ENCODE results near the gene C1orf53. TPM values are rescaled to one million over a fixed set of nuclear protein-coding genes. Genes with fewer than 3 reads are reported as not detected.
"Not testable (repeated sequence)": the region's sequence is repeated elsewhere in the genome, so short reads cannot be mapped to it uniquely, and the experiment has no call there.

The C1orf53 gene
- total and polyA plus RNA-seq, 2 of the 4 experiments (the other 2 are of a cell fraction) = 4.8 to 7.0 TPM

GRCh38 chr1:197882241-197882640 lies 20.2 kb upstream of the C1orf53 start:
- H3K9ac ChIP-seq (ENCODE audit: low read depth, low read length); POLR2A ChIA-PET (ENCODE audit: unreplicated experiment); ATAC-seq (ENCODE audit: low read depth); H3K79me1 ChIP-seq (ENCODE audit: low read depth in 1 of 2, low read length in 2 of 2); in situ Hi-C loops (cut with MboI; ENCODE audit: low sequenced_read_pairs); BruUV-seq (replicated peaks); H3K4me1 ChIP-seq (ENCODE audit: control insufficient read depth, insufficient read depth, low read length); H2BK20ac ChIP-seq (ENCODE audit: low read depth, low read length); H3K4ac ChIP-seq (ENCODE audit: low read depth, low read length); DNase-seq; H2BK5ac ChIP-seq (ENCODE audit: low read depth, low read length, poor library complexity, severe bottlenecking); H3K56ac ChIP-seq (ENCODE audit: extremely low read depth, insufficient read depth, low read length); H3K9me1 ChIP-seq (ENCODE audit: insufficient read depth, low read length); H4K5ac ChIP-seq (ENCODE audit: low read depth, low read length); H3K23ac ChIP-seq (ENCODE audit: low read depth, low read length); H3K4me2 ChIP-seq (ENCODE audit: low read depth, low read length); H2AK5ac ChIP-seq (ENCODE audit: low read depth, low read length); H3K27ac ChIP-seq (ENCODE audit: insufficient read depth, low read length); H4K20me1 ChIP-seq (ENCODE audit: insufficient read depth, low read length); H3K4me3 ChIP-seq (ENCODE audit: insufficient read depth, low read depth, low read length); intact Hi-C loops (cut with micrococcal nuclease); H3K9me3 ChIP-seq (ENCODE audit: control insufficient read depth, insufficient read depth, low read length); CTCF ChIA-PET; H2AFZ ChIP-seq (replicated peaks; ENCODE audit: low read length, poor library complexity); H4K8ac ChIP-seq (ENCODE audit: low read depth in 2 of 2, low read length in 2 of 2); H4K91ac ChIP-seq (ENCODE audit: insufficient read depth, low read depth, low read length); H3K27me3 ChIP-seq (ENCODE audit: control insufficient read depth, insufficient read depth, low read length); H3K36me3 ChIP-seq (ENCODE audit: control insufficient read depth, insufficient read depth, low read length); H2AK9ac ChIP-seq (replicated peaks; ENCODE audit: low read depth, low read length, poor library complexity); H3K18ac ChIP-seq (ENCODE audit: low read depth, low read length); H3K14ac ChIP-seq (replicated peaks; ENCODE audit: low read depth, low read length); dilution Hi-C loops (cut with HindIII; ENCODE audit: low sequenced_read_pairs, unreplicated experiment); H2BK15ac ChIP-seq (ENCODE audit: low read depth, low read length); H2BK120ac ChIP-seq (ENCODE audit: low read depth, low read length): not testable (repeated sequence)
- no CpG with 5 or more reads among the region's 2 CpGs for WGBS, 2 experiments (ENCODE audit: extremely low coverage in 2 of 2, insufficient read length in 1 of 2)
